HEK293 (cell line): ENCODE measurements around the gene MAPK8IP3.

Source experiments
- GLIS1 ChIP-seq: fragments of 450-650 bp; formaldehyde crosslinking; IDR thresholded peaks from 2 replicates; pipeline ENCODE4 v1.5.1; 2016; ENCODE audit warnings: missing biosample characterization, missing genetic modification characterization
- KLF9 ChIP-seq: fragments of 450-650 bp; formaldehyde crosslinking; IDR thresholded peaks from 2 replicates; pipeline ENCODE4 v1.5.1; 2016; ENCODE audit warnings: missing biosample characterization, missing genetic modification characterization, low read depth
- SCRT1 ChIP-seq: fragments of 450-650 bp; formaldehyde crosslinking; IDR thresholded peaks from 2 replicates; pipeline ENCODE4 v1.5.1; 2016; ENCODE audit warnings: missing biosample characterization, missing genetic modification characterization, borderline replicate concordance
- SP3 ChIP-seq: fragments of 450-650 bp; formaldehyde crosslinking; IDR thresholded peaks from 2 replicates; pipeline ENCODE4 v1.5.1; 2016; ENCODE audit warnings: missing biosample characterization, missing genetic modification characterization
- ZFP37 ChIP-seq: fragments of 450-650 bp; formaldehyde crosslinking; IDR thresholded peaks from 2 replicates; pipeline ENCODE4 v1.5.1; 2016; ENCODE audit warnings: missing biosample characterization, missing genetic modification characterization
- ZNF138 ChIP-seq: fragments of 450-650 bp; formaldehyde crosslinking; IDR thresholded peaks from 2 replicates; pipeline ENCODE4 v1.5.1; 2016; ENCODE audit warnings: missing biosample characterization, missing genetic modification characterization, borderline replicate concordance
- ZNF24 ChIP-seq: fragments of 450-650 bp; formaldehyde crosslinking; IDR thresholded peaks from 2 replicates; pipeline ENCODE4 v1.5.1; 2016; ENCODE audit warnings: missing biosample characterization, missing genetic modification characterization
- ZNF292 ChIP-seq: fragments of 450-650 bp; formaldehyde crosslinking; IDR thresholded peaks from 2 replicates; pipeline ENCODE4 v1.5.1; 2016; ENCODE audit warnings: low read depth, missing biosample characterization, missing genetic modification characterization, borderline replicate concordance
- ZNF341 ChIP-seq: fragments of 450-650 bp; formaldehyde crosslinking; IDR thresholded peaks from 2 replicates; pipeline ENCODE4; 2016; ENCODE audit warnings: low read depth, missing biosample characterization, missing genetic modification characterization
- ZNF510 ChIP-seq: fragments of 450-650 bp; formaldehyde crosslinking; IDR thresholded peaks from 2 replicates; pipeline ENCODE4 v1.5.1; 2018; ENCODE audit warnings: mild to moderate bottlenecking, missing genetic modification characterization, missing biosample characterization; ENCODE audit not compliant: insufficient replicate concordance
- ZNF768 ChIP-seq: fragments of 450-650 bp; formaldehyde crosslinking; IDR thresholded peaks from 2 replicates; pipeline ENCODE4 v1.5.1; 2018; ENCODE audit warnings: missing biosample characterization, mild to moderate bottlenecking, missing genetic modification characterization
- TF ChIP-seq, protein P1 (sequence below): fragments of 450-650 bp; formaldehyde crosslinking; IDR thresholded peaks from 2 replicates; pipeline ENCODE4 v1.5.0; 2017; ENCODE audit warnings: missing biosample characterization, missing genetic modification characterization, borderline replicate concordance
- TF ChIP-seq, protein P2 (sequence below): fragments of 450-650 bp; formaldehyde crosslinking; IDR thresholded peaks from 2 replicates; pipeline ENCODE4 v1.5.1; 2016; ENCODE audit warnings: missing biosample characterization, missing genetic modification characterization, low read depth
- TF ChIP-seq, protein P3 (sequence below): fragments of 450-650 bp; formaldehyde crosslinking; IDR thresholded peaks from 2 replicates; pipeline ENCODE4 v1.5.1; 2017; ENCODE audit warnings: missing biosample characterization, missing genetic modification characterization
- TF ChIP-seq, protein P4 (sequence below): fragments of 450-650 bp; formaldehyde crosslinking; IDR thresholded peaks from 2 replicates; pipeline ENCODE4 v1.5.1; 2016; ENCODE audit warnings: missing biosample characterization, missing genetic modification characterization
- TF ChIP-seq, protein P5 (sequence below): fragments of 450-650 bp; formaldehyde crosslinking; IDR thresholded peaks from 2 replicates; pipeline ENCODE4 v1.5.1; 2016; ENCODE audit warnings: missing biosample characterization, missing genetic modification characterization
- TF ChIP-seq, protein P6 (sequence below): fragments of 450-650 bp; formaldehyde crosslinking; IDR thresholded peaks from 2 replicates; pipeline ENCODE4 v1.5.1; 2017; ENCODE audit warnings: missing biosample characterization, missing genetic modification characterization
- TF ChIP-seq, protein P7 (sequence below): fragments of 450-650 bp; formaldehyde crosslinking; IDR thresholded peaks from 2 replicates; pipeline ENCODE4 v1.5.1; 2016; ENCODE audit warnings: missing biosample characterization, missing genetic modification characterization
- TF ChIP-seq, protein P8 (sequence below): fragments of 450-650 bp; formaldehyde crosslinking; IDR thresholded peaks from 2 replicates; pipeline ENCODE4 v1.5.1; 2016; ENCODE audit warnings: missing biosample characterization, missing genetic modification characterization

The MAPK8IP3 gene

DNA sequence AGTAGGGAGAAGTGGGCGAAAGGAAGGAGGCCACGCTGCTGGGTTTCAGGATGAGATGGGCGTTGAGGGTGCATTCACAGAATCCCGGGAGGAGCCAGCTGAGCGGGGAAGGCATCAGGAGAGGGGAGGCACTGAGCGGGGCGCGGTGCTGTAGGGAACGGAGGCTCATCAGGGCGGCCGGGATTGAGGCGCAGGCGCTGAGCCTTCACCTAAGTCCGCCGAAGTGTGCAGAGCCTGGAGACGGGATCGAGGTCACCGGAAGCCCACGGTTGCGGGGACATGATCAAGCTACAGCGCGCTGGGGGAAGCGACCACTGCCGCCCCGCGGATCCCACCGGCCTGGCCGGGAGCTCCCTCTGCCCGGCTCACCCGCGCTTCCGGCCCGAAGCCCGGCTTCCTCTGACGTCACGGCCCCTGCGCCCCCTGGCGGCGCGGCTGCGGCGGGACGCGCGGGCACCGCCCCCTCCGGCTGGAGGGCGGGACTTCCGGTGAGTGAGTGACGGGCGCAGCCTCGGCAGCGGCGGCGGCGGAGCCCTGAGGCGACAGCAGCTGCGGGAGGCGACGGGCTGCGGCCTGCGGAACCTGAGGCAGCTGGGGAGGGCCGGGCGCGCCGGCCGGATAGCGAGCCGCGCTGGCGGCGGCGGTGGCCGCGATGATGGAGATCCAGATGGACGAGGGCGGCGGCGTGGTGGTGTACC lies at the start of gene MAPK8IP3 (continued):
- TF ChIP-seq, protein P1, sequence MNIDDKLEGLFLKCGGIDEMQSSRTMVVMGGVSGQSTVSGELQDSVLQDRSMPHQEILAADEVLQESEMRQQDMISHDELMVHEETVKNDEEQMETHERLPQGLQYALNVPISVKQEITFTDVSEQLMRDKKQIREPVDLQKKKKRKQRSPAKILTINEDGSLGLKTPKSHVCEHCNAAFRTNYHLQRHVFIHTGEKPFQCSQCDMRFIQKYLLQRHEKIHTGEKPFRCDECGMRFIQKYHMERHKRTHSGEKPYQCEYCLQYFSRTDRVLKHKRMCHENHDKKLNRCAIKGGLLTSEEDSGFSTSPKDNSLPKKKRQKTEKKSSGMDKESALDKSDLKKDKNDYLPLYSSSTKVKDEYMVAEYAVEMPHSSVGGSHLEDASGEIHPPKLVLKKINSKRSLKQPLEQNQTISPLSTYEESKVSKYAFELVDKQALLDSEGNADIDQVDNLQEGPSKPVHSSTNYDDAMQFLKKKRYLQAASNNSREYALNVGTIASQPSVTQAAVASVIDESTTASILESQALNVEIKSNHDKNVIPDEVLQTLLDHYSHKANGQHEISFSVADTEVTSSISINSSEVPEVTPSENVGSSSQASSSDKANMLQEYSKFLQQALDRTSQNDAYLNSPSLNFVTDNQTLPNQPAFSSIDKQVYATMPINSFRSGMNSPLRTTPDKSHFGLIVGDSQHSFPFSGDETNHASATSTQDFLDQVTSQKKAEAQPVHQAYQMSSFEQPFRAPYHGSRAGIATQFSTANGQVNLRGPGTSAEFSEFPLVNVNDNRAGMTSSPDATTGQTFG (tag by site-specific recombination), result no peak
- TF ChIP-seq ZNF768 (peak; percentile 34; the same call in 1 of the 2 replicates), ZNF138 (tag by site-specific recombination) (no peak), GLIS1 (tag by site-specific recombination) (peak; percentile 6; the same call in 1 of the 2 replicates), ZNF341 (peak; percentile 44; the same call in 1 of the 2 replicates), ZNF510 (peak; percentile 23), ZFP37 (peak; percentile 41; the same call in 1 of the 2 replicates), SCRT1 (tag by site-specific recombination) (0 out of 2 replicates have a peak, but pooled peaks have one; percentile 10), ZNF24 (peak; percentile 70; the same call in 1 of the 2 replicates), SP3 (tag by site-specific recombination) (peak; percentile 67), KLF9 (tag by site-specific recombination) (peak; percentile 82), ZNF292 (tag by site-specific recombination) (no peak)
- TF ChIP-seq, protein P2, sequence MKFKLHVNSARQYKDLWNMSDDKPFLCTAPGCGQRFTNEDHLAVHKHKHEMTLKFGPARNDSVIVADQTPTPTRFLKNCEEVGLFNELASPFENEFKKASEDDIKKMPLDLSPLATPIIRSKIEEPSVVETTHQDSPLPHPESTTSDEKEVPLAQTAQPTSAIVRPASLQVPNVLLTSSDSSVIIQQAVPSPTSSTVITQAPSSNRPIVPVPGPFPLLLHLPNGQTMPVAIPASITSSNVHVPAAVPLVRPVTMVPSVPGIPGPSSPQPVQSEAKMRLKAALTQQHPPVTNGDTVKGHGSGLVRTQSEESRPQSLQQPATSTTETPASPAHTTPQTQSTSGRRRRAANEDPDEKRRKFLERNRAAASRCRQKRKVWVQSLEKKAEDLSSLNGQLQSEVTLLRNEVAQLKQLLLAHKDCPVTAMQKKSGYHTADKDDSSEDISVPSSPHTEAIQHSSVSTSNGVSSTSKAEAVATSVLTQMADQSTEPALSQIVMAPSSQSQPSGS (tag by site-specific recombination), result peak; percentile 73
- TF ChIP-seq, protein P3, sequence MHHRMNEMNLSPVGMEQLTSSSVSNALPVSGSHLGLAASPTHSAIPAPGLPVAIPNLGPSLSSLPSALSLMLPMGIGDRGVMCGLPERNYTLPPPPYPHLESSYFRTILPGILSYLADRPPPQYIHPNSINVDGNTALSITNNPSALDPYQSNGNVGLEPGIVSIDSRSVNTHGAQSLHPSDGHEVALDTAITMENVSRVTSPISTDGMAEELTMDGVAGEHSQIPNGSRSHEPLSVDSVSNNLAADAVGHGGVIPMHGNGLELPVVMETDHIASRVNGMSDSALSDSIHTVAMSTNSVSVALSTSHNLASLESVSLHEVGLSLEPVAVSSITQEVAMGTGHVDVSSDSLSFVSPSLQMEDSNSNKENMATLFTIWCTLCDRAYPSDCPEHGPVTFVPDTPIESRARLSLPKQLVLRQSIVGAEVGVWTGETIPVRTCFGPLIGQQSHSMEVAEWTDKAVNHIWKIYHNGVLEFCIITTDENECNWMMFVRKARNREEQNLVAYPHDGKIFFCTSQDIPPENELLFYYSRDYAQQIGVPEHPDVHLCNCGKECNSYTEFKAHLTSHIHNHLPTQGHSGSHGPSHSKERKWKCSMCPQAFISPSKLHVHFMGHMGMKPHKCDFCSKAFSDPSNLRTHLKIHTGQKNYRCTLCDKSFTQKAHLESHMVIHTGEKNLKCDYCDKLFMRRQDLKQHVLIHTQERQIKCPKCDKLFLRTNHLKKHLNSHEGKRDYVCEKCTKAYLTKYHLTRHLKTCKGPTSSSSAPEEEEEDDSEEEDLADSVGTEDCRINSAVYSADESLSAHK (tag by site-specific recombination), result no peak
- TF ChIP-seq, protein P4, sequence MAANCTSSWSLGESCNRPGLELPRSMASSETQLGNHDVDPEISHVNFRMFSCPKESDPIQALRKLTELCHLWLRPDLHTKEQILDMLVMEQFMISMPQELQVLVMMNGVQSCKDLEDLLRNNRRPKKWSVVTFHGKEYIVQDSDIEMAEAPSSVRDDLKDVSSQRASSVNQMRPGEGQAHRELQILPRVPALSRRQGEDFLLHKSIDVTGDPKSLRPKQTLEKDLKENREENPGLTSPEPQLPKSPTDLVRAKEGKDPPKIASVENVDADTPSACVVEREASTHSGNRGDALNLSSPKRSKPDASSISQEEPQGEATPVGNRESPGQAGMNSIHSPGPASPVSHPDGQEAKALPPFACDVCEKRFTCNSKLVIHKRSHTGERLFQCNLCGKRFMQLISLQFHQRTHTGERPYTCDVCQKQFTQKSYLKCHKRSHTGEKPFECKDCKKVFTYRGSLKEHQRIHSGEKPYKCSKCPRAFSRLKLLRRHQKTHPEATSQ (tag by site-specific recombination), result peak; percentile 49; the same call in 1 of the 2 replicates
- TF ChIP-seq, protein P5, sequence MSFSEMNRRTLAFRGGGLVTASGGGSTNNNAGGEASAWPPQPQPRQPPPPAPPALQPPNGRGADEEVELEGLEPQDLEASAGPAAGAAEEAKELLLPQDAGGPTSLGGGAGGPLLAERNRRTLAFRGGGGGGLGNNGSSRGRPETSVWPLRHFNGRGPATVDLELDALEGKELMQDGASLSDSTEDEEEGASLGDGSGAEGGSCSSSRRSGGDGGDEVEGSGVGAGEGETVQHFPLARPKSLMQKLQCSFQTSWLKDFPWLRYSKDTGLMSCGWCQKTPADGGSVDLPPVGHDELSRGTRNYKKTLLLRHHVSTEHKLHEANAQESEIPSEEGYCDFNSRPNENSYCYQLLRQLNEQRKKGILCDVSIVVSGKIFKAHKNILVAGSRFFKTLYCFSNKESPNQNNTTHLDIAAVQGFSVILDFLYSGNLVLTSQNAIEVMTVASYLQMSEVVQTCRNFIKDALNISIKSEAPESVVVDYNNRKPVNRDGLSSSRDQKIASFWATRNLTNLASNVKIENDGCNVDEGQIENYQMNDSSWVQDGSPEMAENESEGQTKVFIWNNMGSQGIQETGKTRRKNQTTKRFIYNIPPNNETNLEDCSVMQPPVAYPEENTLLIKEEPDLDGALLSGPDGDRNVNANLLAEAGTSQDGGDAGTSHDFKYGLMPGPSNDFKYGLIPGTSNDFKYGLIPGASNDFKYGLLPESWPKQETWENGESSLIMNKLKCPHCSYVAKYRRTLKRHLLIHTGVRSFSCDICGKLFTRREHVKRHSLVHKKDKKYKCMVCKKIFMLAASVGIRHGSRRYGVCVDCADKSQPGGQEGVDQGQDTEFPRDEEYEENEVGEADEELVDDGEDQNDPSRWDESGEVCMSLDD (tag by site-specific recombination), result no peak; the same call in none of the 2 replicates
- TF ChIP-seq, protein P6, sequence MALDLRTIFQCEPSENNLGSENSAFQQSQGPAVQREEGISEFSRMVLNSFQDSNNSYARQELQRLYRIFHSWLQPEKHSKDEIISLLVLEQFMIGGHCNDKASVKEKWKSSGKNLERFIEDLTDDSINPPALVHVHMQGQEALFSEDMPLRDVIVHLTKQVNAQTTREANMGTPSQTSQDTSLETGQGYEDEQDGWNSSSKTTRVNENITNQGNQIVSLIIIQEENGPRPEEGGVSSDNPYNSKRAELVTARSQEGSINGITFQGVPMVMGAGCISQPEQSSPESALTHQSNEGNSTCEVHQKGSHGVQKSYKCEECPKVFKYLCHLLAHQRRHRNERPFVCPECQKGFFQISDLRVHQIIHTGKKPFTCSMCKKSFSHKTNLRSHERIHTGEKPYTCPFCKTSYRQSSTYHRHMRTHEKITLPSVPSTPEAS (tag by site-specific recombination), result peak; percentile 19; the same call in 1 of the 2 replicates
- TF ChIP-seq, protein P7, sequence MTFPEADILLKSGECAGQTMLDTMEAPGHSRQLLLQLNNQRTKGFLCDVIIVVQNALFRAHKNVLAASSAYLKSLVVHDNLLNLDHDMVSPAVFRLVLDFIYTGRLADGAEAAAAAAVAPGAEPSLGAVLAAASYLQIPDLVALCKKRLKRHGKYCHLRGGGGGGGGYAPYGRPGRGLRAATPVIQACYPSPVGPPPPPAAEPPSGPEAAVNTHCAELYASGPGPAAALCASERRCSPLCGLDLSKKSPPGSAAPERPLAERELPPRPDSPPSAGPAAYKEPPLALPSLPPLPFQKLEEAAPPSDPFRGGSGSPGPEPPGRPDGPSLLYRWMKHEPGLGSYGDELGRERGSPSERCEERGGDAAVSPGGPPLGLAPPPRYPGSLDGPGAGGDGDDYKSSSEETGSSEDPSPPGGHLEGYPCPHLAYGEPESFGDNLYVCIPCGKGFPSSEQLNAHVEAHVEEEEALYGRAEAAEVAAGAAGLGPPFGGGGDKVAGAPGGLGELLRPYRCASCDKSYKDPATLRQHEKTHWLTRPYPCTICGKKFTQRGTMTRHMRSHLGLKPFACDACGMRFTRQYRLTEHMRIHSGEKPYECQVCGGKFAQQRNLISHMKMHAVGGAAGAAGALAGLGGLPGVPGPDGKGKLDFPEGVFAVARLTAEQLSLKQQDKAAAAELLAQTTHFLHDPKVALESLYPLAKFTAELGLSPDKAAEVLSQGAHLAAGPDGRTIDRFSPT (tag by site-specific recombination), result peak; percentile 78
- TF ChIP-seq, protein P8, sequence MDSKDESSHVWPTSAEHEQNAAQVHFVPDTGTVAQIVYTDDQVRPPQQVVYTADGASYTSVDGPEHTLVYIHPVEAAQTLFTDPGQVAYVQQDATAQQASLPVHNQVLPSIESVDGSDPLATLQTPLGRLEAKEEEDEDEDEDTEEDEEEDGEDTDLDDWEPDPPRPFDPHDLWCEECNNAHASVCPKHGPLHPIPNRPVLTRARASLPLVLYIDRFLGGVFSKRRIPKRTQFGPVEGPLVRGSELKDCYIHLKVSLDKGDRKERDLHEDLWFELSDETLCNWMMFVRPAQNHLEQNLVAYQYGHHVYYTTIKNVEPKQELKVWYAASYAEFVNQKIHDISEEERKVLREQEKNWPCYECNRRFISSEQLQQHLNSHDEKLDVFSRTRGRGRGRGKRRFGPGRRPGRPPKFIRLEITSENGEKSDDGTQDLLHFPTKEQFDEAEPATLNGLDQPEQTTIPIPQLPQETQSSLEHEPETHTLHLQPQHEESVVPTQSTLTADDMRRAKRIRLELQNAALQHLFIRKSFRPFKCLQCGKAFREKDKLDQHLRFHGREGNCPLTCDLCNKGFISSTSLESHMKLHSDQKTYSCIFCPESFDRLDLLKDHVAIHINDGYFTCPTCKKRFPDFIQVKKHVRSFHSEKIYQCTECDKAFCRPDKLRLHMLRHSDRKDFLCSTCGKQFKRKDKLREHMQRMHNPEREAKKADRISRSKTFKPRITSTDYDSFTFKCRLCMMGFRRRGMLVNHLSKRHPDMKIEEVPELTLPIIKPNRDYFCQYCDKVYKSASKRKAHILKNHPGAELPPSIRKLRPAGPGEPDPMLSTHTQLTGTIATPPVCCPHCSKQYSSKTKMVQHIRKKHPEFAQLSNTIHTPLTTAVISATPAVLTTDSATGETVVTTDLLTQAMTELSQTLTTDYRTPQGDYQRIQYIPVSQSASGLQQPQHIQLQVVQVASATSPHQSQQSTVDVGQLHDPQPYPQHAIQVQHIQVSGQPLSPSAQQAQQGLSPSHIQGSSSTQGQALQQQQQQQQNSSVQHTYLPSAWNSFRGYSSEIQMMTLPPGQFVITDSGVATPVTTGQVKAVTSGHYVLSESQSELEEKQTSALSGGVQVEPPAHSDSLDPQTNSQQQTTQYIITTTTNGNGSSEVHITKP (tag by site-specific recombination), result peak; percentile 87
